Breast epithelium (tissue), 3 donors: ENCODE results near the gene HFE.

Experiments
- POLR2A ChIP-seq: fragments of 450-650 bp; IDR thresholded peaks from one replicate; pipeline ENCODE4 v1.6.1; 2016; ENCODE audit warnings: antibody characterized with exemption, mild to moderate bottlenecking, moderate library complexity
- TF ChIP-seq, protein P1 (sequence below), 3 donors: fragments of 450-650 bp; IDR thresholded peaks; one replicate each; pipeline ENCODE4 v1.5.1; 2016 to 2017; ENCODE audit warnings: antibody characterized with exemption in 3 of 3, mild to moderate bottlenecking in 3 of 3, moderate library complexity in 3 of 3

DNA sequence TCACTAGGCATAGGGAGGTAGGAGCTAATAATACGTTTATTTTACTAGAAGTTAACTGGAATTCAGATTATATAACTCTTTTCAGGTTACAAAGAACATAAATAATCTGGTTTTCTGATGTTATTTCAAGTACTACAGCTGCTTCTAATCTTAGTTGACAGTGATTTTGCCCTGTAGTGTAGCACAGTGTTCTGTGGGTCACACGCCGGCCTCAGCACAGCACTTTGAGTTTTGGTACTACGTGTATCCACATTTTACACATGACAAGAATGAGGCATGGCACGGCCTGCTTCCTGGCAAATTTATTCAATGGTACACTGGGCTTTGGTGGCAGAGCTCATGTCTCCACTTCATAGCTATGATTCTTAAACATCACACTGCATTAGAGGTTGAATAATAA is 1.1 kb downstream of the HFE start:
- no peak for TF ChIP-seq POLR2A
- TF ChIP-seq, protein P1, sequence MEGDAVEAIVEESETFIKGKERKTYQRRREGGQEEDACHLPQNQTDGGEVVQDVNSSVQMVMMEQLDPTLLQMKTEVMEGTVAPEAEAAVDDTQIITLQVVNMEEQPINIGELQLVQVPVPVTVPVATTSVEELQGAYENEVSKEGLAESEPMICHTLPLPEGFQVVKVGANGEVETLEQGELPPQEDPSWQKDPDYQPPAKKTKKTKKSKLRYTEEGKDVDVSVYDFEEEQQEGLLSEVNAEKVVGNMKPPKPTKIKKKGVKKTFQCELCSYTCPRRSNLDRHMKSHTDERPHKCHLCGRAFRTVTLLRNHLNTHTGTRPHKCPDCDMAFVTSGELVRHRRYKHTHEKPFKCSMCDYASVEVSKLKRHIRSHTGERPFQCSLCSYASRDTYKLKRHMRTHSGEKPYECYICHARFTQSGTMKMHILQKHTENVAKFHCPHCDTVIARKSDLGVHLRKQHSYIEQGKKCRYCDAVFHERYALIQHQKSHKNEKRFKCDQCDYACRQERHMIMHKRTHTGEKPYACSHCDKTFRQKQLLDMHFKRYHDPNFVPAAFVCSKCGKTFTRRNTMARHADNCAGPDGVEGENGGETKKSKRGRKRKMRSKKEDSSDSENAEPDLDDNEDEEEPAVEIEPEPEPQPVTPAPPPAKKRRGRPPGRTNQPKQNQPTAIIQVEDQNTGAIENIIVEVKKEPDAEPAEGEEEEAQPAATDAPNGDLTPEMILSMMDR (IDR thresholded peaks at IDR 0.05): no peak
